ENCODE results near the gene NAGA.
"Not testable (repeated sequence)": the region's sequence is repeated elsewhere in the genome, so short reads cannot be mapped to it uniquely, and the experiment has no call there.

NAGA gene

GRCh38 chr22:42074846-42075676, 4.4 kb upstream of the NAGA start:
- DNase-seq, result no peak

GRCh38 chr22:42074132-42074811, 3.7 kb upstream of the NAGA start, which contains the start of gene PHETA2:
PHETA2 (plus strand) TSS chr22:42074248; CDS start chr22:42077294, 3,046 bp downstream.
- DNase-seq, result no peak

- DNase-seq, result no peak
Observed at GRCh38 chr22:42073621-42074041, 3.0 kb upstream of the NAGA start.

GRCh38 chr22:42072606-42073330, 2.2 kb upstream of the NAGA start:
- DNase-seq, result no peak

- DNase-seq, result not testable (repeated sequence)
Observed at GRCh38 chr22:42071508-42071907, 896 bp upstream of the NAGA start.

GRCh38 chr22:42069801-42070516, 653 bp downstream of the NAGA start:
- DNase-seq, result no peak

- DNase-seq, result no peak
Observed at GRCh38 chr22:42068291-42068690, 2.3 kb downstream of the NAGA start.

GRCh38 chr22:42067671-42068251, 2.9 kb downstream of the NAGA start:
- DNase-seq, result no peak

GRCh38 chr22:42066937-42067336, 3.7 kb downstream of the NAGA start:
- DNase-seq, result no peak

GRCh38 chr22:42066126-42066761, 4.4 kb downstream of the NAGA start:
- DNase-seq, result no peak

- DNase-seq, result no peak
Observed at GRCh38 chr22:42065438-42066125, 5.0 kb downstream of the NAGA start.

- no peak for DNase-seq
Observed at GRCh38 chr22:42064629-42065028, 6.0 kb downstream of the NAGA start.

GRCh38 chr22:42062506-42063170, 8.0 kb downstream of the NAGA start:
- DNase-seq, result no peak

- DNase-seq, result no peak
Observed at GRCh38 chr22:42061041-42061440, 9.6 kb downstream of the NAGA start.

- no peak for DNase-seq
Observed at GRCh38 chr22:42060489-42060888, 10.1 kb downstream of the NAGA start.

GRCh38 chr22:42056757-42057511, 13.7 kb downstream of the NAGA start:
- DNase-seq, result no peak

- DNase-seq, result no peak
Observed at GRCh38 chr22:42052765-42053164, 17.8 kb downstream of the NAGA start.

GRCh38 chr22:42050641-42051180, 19.9 kb downstream of the NAGA start:
- no peak for DNase-seq

GRCh38 chr22:42041784-42042183, 28.8 kb downstream of the NAGA start:
- no peak for DNase-seq

- no peak for DNase-seq
Observed at GRCh38 chr22:42039271-42039670, 31.3 kb downstream of the NAGA start.

Measured in NCI-H345 (cell line).